NCI-H774 (cell line): ENCODE results near the gene SLC10A4.

Experiments
- DNase-seq: peaks from one replicate; lab custom pipeline; 2025; lab: John Stamatoyannopoulos, UW

SLC10A4 gene

DNA sequence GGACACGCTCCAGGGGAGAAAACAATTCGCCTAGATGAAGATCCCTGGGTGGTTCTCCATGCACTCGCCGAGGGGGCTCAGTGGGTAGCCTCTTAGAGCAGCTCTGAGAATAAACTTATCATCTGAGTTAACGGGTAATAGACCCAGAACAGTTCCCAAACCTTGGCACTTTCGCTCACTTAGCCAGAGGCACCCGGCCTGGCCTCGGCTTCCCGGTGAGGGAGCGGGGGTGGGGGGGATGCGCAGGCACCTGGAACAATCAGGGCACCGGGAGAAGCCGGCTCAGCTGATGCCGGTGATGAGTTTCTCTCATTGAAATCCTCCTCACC is 6.5 kb downstream of the SLC10A4 start:
- DNase-seq = no peak

DNA sequence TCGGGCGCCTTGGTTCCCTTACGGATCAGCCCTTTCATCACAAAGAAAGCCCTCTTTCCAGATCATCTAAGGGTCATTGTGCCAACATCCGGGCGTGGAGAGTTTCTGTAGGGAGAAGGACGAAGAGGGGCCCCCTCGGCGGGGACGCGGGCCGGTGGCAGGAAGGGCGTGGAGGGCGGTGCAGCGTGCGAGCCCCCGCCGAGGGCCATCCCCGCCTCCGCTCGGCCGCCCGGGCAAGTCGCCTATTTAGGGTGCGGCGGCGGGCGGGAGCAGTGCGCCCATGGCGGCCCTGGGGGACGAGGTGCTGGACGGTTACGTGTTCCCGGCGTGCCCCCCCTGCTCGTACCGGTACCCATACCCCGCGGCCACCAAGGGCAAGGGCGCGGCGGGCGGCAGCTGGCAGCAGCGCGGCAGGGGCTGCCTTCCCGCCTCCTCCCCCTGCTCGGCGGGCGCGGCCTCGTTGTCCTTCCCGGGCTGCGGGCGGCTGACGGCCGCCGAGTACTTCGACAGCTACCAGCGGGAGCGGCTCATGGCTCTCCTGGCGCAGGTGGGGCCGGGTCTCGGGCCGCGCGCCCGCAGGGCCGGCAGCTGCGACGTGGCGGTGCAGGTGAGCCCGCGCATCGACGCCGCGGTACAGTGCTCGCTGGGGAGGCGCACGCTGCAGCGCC is 7.0 kb downstream of the SLC10A4 start, which contains the start of gene ZAR1:
TSS of gene ZAR1 (plus strand) at position 241 of the 668 bp plus-strand sequence. CDS start at position 281, 40 bp downstream.
- DNase-seq = peak; percentile 58

GRCh38 chr4:48490680-48491513 is 7.8 kb downstream of the SLC10A4 start:
- DNase-seq = no peak

- no peak for DNase-seq
These were observed 8.5 kb downstream of the SLC10A4 start for GRCh38 chr4:48491514-48492176.

GRCh38 chr4:48493452-48494100 is 10.4 kb downstream of the SLC10A4 start:
- no peak for DNase-seq

GRCh38 chr4:48495941-48496340 is 12.8 kb downstream of the SLC10A4 start:
- no peak for DNase-seq

GRCh38 chr4:48498895-48499294 is 15.8 kb downstream of the SLC10A4 start:
- DNase-seq = no peak

- DNase-seq = no peak
These were observed 16.5 kb downstream of the SLC10A4 start for GRCh38 chr4:48499551-48500066.

GRCh38 chr4:48503233-48504025 is 20.3 kb downstream of the SLC10A4 start:
- DNase-seq = no peak

GRCh38 chr4:48504026-48504330 is 20.8 kb downstream of the SLC10A4 start:
- no peak for DNase-seq

DNA sequence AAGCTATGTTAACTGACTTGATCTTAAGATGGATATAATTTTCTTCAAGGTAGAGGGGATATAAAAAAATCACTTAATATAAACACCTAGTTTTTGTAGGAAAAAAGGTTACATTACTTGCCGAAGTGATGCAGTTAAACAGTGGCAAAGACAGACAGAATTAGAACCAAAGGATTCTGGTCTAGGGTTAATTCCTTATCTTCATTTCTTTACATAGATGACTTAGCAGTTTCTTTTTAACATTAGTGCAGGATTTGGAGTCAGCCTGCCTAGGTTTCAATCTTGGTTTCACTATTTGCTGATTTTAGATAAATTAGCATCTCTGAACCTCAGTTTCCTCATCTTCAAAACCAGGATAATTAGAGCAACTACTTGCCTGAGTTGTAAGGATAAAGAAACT is 21.2 kb downstream of the SLC10A4 start:
- no peak for DNase-seq

- no peak for DNase-seq
These were observed 23.6 kb downstream of the SLC10A4 start for GRCh38 chr4:48506716-48507115.

DNA sequence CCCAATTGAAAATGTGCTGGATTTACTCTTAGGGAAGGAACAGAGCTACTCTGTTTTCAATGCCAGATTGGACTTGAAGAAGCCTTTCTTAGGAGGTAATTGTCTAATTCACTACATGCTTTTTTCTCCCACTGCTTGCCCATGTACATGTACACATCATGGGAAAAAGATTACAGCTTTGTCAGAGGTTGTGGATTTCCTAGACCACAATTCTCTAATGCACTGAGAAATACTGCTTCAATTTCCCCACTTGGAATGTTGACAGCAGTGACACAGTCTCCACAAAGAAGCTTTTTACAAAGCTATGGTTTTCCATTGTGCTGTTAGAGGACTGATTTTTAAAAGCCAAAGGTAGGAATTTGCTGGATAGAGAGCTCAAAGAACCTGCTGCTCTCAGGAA is 26.4 kb downstream of the SLC10A4 start:
- no peak for DNase-seq

- no peak for DNase-seq
These were observed 35.0 kb downstream of the SLC10A4 start for GRCh38 chr4:48518143-48518542.

DNA sequence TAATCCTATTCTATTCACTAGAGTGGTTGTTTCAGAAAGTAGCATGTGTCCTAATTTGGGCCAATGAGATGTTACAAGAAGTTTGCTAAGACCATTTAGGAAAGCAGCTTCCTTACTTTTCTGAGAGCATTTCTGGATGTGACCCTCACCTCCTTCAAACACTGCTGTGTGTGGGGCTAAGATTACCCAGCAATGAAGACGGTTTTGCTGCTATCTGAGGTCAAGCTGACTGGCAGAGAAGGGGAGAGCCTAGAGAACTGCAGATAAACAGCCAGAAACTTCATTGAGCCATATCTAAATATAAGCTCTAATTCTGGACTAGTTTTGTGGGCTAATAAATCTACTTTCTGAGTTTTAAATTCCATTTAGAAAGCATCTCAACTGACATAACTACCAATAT is 43.3 kb downstream of the SLC10A4 start:
- no peak for DNase-seq

- DNase-seq = peak; percentile 52
These were observed 55.2 kb downstream of the SLC10A4 start for GRCh38 chr4:48538358-48538757.
